Upper lobe of left lung (tissue), 4 donors: ENCODE measurements around the gene PLCXD1.
"Not testable (repeated sequence)": the region's sequence is repeated elsewhere in the genome, so short reads cannot be mapped to it uniquely, and the experiment has no call there.

Experiments
- CTCF ChIP-seq, 6 experiments: fragments of 450-650 bp in 4 of 6; fragments of 200-600 bp in 2 of 6; sonication (generic) in 2 of 6; IDR thresholded peaks; one replicate each; pipeline ENCODE4 v1.5.1; 2016 to 2019; ENCODE audit warnings: antibody characterized with exemption in 6 of 6
- EP300 ChIP-seq, 4 donors: sonication (generic); formaldehyde crosslinking; IDR thresholded peaks; one replicate each; pipeline ENCODE4 v1.5.1; 2017; ENCODE audit warnings: antibody characterized with exemption in 4 of 4, control low read depth in 2 of 4
- POLR2A ChIP-seq, 4 donors: fragments of 450-650 bp; IDR thresholded peaks; one replicate each; pipeline ENCODE4 v1.5.1; 2016 to 2017; ENCODE audit warnings: antibody characterized with exemption in 4 of 4, mild to moderate bottlenecking in 2 of 4
- POLR2AphosphoS5 ChIP-seq, 2 donors: sonication (generic); formaldehyde crosslinking; IDR thresholded peaks; one replicate each; pipeline ENCODE4 v1.5.1; 2017; ENCODE audit warnings: antibody characterized with exemption in 2 of 2

DNA sequence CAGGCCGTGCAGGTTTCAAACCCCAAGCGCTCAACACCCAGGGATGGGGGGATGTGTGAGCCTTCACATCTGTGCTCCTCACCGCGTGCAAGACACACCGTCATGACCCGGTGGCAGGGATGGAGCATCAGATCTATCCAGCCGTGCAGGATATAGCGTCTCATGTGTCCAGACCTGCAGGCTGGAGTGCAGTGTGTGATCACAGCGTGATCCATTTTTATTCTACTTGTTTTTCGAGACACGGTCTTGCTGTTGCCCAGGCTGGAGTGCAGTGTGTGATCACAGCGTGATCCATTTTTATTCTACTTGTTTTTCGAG, 70.1 kb downstream of the PLCXD1 start:
- not testable (repeated sequence) for TF ChIP-seq POLR2A, CTCF, POLR2AphosphoS5, EP300 (IDR thresholded peaks at IDR 0.05)
